Ureter (tissue), 1 donor: ENCODE results near the gene LAMB4. TPM values are rescaled to one million over a fixed set of nuclear protein-coding genes. Genes with fewer than 3 reads are reported as not detected.
A peak's percentile ranks its signal among the peaks of the same experiment; 100 is the strongest.

Experiments used
- DNase-seq: peaks from one replicate; pipeline ENCODE4 v3.0.0-alpha.2; 2020; ENCODE audit warnings: low spot score
- total RNA-seq: library from RNA; stranded (reverse); gene quantifications from one replicate; pipeline ENCODE4 v1.2.4, GENCODE V29; 2023
- donor health status: DM: yes; HTN: yes; CAD: no.

Gene LAMB4
- not detected for total RNA-seq

GRCh38 chr7:108130261-108130660, at the start of gene LAMB4:
TSS of gene LAMB4 (minus strand) at chr7:108130361. CDS start at chr7:108123164, 7,197 bp downstream.
- no peak for DNase-seq

GRCh38 chr7:108178398-108178797, 48.2 kb upstream of the LAMB4 start:
- no peak for DNase-seq

GRCh38 chr7:108171164-108171563, 41.0 kb upstream of the LAMB4 start:
- no peak for DNase-seq

- no peak for DNase-seq
These were observed 40.1 kb upstream of the LAMB4 start for GRCh38 chr7:108170251-108170650.

- DNase-seq = no peak
These were observed 37.3 kb upstream of the LAMB4 start for GRCh38 chr7:108167460-108167859.

- no peak for DNase-seq
These were observed 36.5 kb upstream of the LAMB4 start for GRCh38 chr7:108166687-108167086.

- DNase-seq = no peak
These were observed 35.6 kb upstream of the LAMB4 start for GRCh38 chr7:108165723-108166122.

- DNase-seq = no peak
These were observed 34.8 kb upstream of the LAMB4 start for GRCh38 chr7:108164946-108165345.

- no peak for DNase-seq
These were observed 34.2 kb upstream of the LAMB4 start for GRCh38 chr7:108164342-108164741.

- no peak for DNase-seq
These were observed 28.6 kb upstream of the LAMB4 start for GRCh38 chr7:108158776-108159175.

- no peak for DNase-seq
These were observed 27.6 kb upstream of the LAMB4 start for GRCh38 chr7:108157606-108158335.

- no peak for DNase-seq
These were observed 26.9 kb upstream of the LAMB4 start for GRCh38 chr7:108156897-108157605.

GRCh38 chr7:108152198-108152597, 22.0 kb upstream of the LAMB4 start:
- DNase-seq = no peak

- no peak for DNase-seq
These were observed 19.7 kb upstream of the LAMB4 start for GRCh38 chr7:108149908-108150307.

GRCh38 chr7:108149119-108149518, 19.0 kb upstream of the LAMB4 start:
- no peak for DNase-seq

GRCh38 chr7:108147031-108147563, 16.9 kb upstream of the LAMB4 start:
- DNase-seq = no peak

- DNase-seq = peak; percentile 87
These were observed 16.1 kb upstream of the LAMB4 start for GRCh38 chr7:108146070-108146842.

- DNase-seq = no peak
These were observed 15.2 kb upstream of the LAMB4 start for GRCh38 chr7:108145401-108145800.

GRCh38 chr7:108144931-108145330, 14.8 kb upstream of the LAMB4 start:
- DNase-seq = no peak

GRCh38 chr7:108143658-108144420, 13.7 kb upstream of the LAMB4 start:
- DNase-seq = no peak

- DNase-seq = no peak
These were observed 12.6 kb upstream of the LAMB4 start for GRCh38 chr7:108142675-108143259.
